Fibroblast of villous mesenchyme (primary cell): Measurements from ENCODE around the gene CD81. TPM values are rescaled to one million over a fixed set of nuclear protein-coding genes. Genes with fewer than 3 reads are reported as not detected.

Experiments
- DNase-seq: peaks from one replicate; pipeline ENCODE4 v3.0.0-alpha.2; 2010; ENCODE audit warnings: low read depth
- H3K4me3 ChIP-seq: 2 replicates; pipeline ENCODE4 v1.5.1; 2011; ENCODE audit warnings: low read depth, mild to moderate bottlenecking, low read length
- total RNA-seq: library from RNA; depleted of rRNA; stranded (reverse); fragments of >200 nt; gene quantifications from 2 replicates; pipeline ENCODE4 v1.2.3, GENCODE V29; 2012
- TF ChIP-seq, protein P1 (sequence below): IDR thresholded peaks from 2 replicates; pipeline ENCODE4 v1.5.1; 2012; ENCODE audit warnings: low read depth, mild to moderate bottlenecking, low read length; ENCODE audit not compliant: insufficient read depth

CD81 gene
- total RNA-seq, 1 donor = 257 TPM

DNA sequence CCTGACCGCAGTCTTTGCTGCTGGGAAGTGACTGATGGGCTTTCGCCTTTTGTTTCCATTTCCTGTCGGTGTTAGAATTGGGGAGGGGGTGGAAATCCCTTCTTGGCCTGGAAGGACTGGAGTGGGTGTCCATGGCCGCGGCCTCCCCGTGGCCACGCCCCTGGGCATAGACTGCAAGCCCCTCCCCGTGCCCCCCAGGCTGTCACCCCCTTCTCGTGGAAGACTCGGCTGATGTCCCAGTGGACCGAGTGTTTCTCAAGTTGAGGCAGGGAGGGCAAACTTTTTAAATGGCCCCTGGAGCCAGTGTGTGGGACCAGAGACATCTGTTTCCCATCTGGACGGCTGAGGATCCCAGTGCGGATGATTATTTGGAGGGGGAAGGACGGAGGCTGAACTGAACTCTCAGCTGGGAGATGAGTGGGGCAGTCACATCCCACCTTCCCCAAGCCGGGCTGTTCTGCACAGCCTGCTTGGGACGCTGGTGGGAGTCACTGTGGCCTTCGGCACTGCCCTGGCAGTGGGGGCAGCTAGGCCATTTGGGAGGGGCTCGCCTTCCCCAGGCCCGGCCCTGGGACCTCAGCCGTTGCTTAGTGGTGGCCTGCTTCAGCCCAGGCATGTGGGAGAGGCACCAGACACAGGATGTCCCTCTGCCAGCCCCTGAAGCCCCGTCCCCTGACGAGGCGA lies 1.6 kb downstream of the CD81 start:
- TF ChIP-seq, protein P1, sequence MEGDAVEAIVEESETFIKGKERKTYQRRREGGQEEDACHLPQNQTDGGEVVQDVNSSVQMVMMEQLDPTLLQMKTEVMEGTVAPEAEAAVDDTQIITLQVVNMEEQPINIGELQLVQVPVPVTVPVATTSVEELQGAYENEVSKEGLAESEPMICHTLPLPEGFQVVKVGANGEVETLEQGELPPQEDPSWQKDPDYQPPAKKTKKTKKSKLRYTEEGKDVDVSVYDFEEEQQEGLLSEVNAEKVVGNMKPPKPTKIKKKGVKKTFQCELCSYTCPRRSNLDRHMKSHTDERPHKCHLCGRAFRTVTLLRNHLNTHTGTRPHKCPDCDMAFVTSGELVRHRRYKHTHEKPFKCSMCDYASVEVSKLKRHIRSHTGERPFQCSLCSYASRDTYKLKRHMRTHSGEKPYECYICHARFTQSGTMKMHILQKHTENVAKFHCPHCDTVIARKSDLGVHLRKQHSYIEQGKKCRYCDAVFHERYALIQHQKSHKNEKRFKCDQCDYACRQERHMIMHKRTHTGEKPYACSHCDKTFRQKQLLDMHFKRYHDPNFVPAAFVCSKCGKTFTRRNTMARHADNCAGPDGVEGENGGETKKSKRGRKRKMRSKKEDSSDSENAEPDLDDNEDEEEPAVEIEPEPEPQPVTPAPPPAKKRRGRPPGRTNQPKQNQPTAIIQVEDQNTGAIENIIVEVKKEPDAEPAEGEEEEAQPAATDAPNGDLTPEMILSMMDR = no peak
- peak overlapping the region; percentile 86 for H3K4me3 ChIP-seq
- DNase-seq = peak; percentile 83

DNA sequence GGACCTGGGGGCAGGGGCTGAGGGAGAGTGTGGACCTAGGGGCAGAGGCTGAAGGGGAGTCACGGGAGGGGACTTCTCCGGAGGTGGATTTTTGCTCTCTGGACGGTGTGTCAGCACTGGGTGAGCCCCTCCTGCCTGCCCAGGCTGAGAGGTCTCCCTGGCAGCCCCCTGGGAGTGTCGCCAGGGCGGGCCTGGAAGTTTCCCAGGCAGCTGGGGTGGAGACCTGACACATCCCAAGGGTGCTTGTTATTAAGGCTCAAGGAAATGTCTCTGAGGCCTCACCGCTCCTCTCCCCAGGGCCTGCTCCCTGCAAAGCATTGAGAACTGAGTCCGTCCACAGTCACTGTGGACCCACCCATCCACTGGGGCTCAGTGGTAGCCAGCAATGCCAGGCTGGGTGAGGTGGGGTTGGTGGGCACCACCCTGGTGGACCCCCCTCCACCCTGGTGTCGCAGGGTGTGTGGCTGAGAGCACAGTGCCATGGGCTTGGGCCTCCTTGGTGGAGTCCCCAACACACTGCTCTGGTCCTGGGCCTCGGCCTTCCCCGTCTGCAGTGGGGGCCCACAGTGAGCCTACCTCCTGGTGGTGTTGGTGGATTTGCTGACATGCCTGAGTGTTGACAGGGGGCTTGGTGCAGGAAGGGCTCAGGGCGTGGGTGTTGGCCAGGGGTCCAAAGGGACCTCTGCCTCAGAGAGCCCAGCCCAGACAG lies 2.5 kb downstream of the CD81 start:
- TF ChIP-seq, protein P1 = no peak
- peak overlapping the region; percentile 86 for H3K4me3 ChIP-seq
- no peak for DNase-seq

DNA sequence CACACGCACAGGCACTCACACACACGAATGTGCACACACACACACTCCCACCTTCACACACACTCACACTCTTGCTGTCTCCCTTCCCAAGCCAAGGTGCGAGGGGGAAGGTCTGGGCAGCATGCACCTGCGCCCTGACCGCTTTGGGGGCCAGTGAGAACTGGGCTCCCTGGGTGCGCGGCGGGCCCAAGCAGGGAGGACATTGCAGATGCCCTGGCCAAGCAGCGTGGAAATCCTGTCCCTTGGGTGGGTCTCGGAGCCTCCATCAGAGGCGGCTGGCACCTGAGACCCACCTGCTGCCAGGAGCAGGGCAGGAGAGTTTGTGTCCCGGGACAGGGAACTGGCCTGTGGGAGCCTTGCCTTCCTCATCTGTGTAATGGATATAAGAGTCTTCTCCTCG lies 3.3 kb downstream of the CD81 start:
- no peak for DNase-seq
- peak overlapping the region; percentile 86 for H3K4me3 ChIP-seq
- TF ChIP-seq, protein P1 = no peak

DNA sequence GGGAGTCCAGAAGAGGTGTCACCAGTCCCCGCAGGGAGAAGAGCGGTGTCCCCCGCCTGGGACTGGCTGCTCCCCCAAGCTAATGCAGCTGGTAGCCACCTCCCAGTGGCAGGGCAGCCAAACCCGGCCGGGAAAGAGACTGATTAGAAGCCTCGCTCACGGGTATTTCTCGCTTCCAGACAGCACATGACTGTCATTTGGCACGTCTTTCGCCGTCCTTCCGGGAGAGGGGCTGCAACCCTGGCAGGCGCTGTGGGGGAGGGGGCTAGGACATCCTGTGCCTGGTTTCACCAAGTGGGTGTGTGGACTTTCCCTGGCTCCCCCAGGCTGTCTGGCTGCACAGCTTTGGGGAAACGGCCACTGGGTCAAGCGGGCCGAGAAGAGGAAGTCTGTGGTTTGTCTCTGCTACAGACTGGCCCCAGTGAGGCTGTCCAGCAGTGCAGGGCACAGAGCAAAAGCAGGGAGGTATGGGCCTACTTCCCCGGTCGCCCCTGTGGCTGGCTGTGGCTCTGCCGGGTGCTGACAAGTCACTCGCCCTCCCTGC lies 3.8 kb downstream of the CD81 start:
- TF ChIP-seq, protein P1 = no peak
- DNase-seq = peak; percentile 66
- H3K4me3 ChIP-seq = peak overlapping the region; percentile 32

DNA sequence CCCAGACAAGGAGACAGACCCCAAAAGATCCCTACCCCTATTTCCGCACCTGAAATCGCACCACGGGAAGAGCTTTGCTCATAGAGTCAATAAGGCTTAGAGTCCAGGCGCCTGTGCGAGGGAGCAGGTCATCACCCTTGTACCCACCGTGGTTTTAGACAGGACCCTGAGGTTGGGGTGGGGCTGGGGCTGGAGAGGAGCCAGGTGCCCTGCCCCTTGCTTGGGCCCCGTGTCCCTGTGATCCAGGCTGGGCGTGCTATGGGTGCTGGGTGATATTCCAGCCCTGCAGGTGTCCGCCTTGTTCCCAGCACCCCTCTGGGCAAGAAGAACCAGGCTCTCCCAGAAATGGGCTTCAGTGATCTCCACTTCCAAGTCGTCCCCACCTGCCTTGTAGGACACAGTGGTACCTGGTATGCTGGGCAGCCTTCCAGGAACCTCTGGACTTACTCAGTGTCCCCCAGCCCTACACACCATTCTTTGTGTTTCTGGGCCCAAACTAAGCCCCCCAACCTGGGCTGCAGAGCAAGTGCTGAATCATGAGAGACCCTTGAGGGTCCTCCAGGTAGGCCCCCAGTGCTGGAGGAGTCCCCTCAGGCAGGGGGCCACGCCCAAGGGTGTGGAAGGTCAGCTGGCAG lies 4.5 kb downstream of the CD81 start:
- TF ChIP-seq, protein P1 = no peak
- H3K4me3 ChIP-seq = no peak overlapping the region
- DNase-seq = no peak

DNA sequence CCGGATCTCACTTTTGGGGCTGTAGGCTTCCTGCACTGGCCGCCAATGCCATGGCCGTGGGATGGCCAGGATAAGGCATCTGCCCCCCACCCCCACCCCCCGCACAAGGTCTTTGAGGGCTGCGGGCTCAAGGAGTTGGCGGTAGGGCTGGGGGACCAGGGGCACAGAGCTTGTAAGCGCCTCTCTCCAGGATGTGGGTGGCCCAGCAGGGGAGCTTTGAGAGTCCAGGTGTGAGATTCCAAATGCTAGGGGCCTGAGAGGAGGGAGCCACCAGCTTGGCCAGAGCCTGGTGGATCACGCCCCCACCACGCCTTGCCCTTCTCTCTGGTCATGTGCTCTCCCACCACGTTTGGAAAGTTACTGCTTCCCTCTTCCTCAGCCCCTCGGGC lies 5.0 kb downstream of the CD81 start:
- TF ChIP-seq, protein P1 = no peak
- no peak overlapping the region for H3K4me3 ChIP-seq
- DNase-seq = no peak
